ENCODE results near the gene LIMS2.

Gene LIMS2

DNA sequence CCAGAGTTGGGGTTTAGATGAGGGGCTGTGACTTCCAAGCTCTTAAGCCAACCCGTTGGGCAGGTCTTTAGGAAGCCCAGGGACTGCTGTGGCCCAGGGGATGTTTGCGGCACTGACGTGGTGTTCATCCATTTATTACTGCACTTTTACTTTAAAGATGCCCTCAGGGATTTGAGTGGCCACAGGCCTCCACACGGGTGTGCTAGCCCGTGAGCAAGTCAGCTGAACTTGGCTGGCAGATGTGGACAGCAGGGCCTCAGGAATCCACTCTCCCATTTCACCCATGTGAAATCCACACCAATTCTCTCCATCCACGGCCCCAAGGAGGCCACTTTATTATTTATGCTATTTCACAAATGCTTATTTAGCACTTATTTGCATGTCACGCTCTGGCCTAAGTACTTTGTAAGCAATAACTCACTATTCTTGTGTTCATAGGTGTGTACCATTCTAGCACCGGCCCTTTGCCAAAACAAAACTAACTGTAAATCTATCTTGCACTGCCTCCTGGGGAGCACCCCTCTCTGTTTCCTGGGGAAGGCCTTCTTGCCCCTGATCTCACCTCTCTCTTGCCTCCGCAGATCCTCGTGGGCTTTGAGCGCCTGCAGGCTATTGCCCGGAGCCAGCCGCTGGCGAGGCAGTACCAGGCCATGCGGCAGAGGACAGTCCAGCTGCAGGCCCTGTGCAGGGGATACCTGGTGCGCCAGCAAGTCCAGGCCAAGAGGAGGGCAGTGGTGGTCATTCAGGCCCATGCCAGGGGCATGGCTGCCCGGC is 68.5 kb downstream of the LIMS2 start:
- no peak for DNase-seq

DNA sequence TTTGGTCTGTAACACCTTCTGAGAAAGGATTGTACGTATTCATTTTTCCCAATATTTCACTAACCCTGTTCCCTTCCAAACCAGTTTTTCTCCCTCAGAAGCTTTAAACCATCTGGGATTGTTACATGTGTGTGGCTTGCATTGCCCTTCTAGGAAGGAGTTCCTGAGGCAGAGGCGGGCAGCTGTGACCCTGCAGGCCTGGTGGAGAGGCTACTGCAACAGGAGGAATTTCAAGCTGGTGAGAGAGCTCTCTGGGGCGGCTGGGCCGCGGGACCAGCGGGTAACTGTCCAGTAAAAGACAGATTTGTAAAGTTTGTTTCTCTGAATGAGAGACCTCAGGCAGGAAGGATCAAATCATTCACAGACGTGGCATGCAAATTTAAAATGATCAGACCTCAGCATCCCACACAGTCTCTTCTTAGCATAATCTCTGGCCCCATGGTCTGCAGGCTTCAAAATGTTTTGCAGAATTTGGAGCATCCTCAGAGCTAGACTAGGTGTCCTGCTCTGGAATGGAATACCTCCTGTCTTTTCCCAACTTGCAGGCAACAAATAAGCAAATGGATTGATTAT is 69.6 kb downstream of the LIMS2 start:
- DNase-seq, result no peak

- no peak for DNase-seq
Measured at GRCh38 chr2:127604986-127605385, 70.3 kb downstream of the LIMS2 start.

GRCh38 chr2:127599211-127599610 is 76.1 kb downstream of the LIMS2 start:
- DNase-seq, result no peak

GRCh38 chr2:127598711-127599110 is 76.6 kb downstream of the LIMS2 start:
- DNase-seq, result no peak

DNA sequence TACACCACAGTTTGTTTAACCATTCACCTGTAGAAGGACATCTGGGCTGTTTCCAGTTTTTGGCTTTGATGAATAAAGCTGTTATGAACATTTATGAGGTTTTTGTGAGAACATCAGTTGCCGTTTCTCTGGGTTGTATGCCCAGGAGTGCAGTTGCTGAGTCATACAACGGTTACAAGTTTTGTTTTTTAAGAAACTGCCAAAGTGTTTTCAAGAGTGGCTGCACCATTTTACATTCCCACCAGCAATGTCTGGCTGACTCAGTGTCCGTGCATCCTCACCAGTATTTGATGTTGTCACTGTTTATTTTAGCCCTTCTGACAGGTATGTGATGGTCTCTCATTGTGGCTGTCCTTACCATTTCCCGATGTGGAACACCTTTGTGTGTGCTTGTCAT is 77.3 kb downstream of the LIMS2 start:
- DNase-seq, result no peak

- no peak for DNase-seq
Measured at GRCh38 chr2:127597046-127597983, 78.0 kb downstream of the LIMS2 start.

DNA sequence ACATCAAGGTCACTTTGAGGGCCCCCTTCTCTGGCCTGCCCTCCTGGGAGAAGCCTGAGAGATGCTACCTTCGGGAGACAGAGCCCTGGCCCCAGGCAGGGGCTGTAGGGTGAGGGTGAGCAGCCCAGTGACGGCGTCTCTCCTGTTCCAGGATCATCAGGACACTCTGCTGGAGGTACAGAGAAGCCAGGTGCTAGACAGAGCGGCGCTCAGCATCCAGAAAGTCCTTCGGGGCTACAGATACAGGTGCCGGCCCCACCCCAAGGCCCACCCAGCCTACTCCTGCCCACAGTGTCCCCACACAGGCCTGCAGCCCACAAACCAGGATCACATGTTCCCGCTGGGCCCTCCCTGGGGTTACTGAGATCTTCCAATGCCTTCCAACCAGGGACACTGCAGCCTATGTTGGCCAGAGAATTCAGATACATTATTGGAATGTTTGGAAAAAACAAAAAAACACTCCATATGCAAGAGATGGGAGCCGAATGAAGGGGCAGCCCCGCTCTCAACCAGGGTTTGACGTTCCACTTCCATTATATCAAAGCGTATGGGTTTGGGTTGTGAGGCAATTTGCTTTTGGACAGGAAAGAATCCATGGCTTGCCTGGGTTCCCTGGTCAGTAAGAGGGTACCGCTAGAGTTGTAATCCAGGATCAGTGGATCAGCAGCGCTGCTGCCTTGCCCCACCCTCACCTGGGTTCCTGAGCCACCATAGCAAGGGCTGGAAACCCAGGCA is 78.9 kb downstream of the LIMS2 start:
- no peak for DNase-seq

DNA sequence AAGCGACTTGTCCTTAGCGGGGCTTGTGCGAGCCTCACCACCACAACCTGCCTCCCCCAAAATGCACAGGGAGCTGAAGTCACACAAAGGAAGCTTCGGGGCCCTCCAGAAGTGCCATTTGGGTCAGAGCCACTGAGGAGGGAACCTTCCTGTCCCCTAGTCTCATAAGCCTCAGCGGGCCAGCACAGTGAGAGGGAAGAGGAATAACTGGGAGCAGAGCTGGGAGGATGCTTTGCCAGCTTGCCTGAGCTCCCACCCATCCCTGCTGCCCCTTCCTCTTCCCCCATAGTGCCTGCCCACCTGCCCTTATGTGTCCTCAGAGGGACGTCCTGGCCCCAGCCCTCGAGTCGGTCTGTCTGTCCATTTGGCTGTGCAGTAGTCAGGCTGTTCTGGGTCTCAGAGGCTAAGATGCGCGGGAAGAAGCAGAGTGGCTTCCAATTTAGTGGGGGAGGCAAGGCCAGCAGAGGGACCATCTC is 81.2 kb downstream of the LIMS2 start:
- no peak for DNase-seq

- no peak for DNase-seq
Measured at GRCh38 chr2:127593228-127594115, 81.9 kb downstream of the LIMS2 start.

DNA sequence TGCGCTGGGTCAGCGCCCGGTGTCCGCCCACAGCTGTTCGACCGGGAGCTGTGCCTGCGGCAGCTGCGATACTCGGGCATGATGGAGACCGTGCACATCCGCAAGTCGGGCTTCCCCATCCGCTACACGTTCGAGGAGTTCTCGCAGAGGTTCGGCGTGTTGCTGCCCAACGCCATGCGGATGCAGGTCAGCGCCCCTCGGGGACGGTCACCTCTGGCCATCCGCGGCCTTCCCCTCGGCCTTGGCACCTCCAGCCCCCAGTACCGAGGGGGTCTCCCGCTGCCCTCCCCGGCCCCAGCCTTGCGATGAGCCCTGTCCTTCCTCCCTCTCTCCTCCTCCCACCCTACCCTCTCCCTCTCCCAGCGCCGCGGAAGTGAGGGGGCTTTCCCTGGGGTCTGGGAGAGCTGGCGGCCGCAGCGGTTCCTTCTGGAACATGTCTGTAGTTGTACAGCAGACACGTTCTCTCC is 82.5 kb downstream of the LIMS2 start:
- DNase-seq, result no peak

- DNase-seq, result peak in 33 of 58 donors; percentile 4 to 64 (median 25)
Measured at GRCh38 chr2:127591221-127591923, 84.0 kb downstream of the LIMS2 start.

DNA sequence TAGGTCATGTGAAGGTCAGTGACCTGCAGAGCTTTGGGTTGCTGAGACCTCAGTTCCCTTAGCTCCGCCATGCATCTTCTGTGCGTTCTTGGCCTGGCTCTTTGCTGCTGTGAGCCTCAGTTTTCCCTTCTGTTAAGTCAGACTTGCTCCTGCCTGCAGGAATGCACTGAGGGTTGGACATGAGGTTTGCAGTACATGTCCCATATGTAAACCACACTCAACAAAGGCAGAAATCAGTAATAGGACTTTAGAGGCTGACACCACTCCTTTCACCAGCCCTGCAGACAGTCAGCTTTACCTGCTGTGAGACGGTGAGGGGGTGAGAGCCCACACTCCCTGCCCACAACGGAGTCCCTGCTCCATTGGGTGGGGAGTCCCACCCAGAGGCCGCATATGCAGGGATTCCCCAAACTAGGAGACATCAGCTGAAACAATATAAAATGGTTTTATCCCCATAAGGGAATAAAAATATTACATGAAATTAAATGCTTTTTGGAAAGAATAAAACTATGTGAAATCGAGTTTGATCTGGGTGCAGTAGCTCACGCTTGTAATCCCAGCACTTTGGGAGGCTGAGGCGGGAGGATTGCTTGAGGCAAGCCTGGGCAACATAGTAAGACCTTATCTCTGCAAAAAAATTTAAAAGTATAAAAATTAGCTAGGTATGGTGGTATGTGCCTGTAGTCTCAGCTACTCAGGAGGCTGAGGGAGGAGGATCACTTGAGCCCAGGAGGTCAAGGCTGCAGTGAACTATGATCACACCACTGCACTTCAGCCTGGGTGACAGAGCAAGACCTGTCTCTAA is 84.7 kb downstream of the LIMS2 start:
- DNase-seq, result no peak

GRCh38 chr2:127589841-127590240 is 85.5 kb downstream of the LIMS2 start:
- DNase-seq, result no peak

DNA sequence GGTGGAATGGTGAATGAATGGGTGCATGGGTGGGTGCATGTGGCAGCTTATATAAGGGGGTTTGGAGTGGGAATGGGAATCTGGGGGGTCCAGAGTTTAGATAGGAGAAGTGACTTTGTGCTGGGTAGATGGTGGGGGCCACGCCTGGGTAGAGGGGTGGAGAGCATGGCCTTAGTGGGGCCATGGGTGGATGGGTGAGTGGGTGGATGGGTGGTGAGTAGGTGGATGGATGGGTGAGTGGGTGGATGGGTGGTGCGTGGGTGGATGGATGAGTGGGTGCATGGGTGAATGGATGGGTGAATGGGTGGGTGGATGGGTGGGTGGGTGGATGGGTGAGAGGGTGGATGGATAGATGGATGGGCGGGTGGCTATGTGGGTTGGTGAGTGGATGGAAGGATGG is 86.0 kb downstream of the LIMS2 start:
- DNase-seq, result no peak

All from anterior cingulate cortex (tissue), 58 donors.